Gastrocnemius medialis (tissue), 4 donors: Measurements from ENCODE around the gene C22orf23. TPM values are rescaled to one million over a fixed set of nuclear protein-coding genes. Genes with fewer than 3 reads are reported as not detected.

ENCODE experiments used
- ATAC-seq, 2 donors: fragments of 150-250 bp; one replicate each; pipeline ENCODE4 v1.9.1; 2016
- DNase-seq, 2 donors: peaks; one replicate each; pipeline ENCODE4 v3.0.0-alpha.2; 2019
- H3K27ac ChIP-seq, 4 donors: fragments of 200-600 bp; sonication (generic); 1 replicate in 1 of 4; 2 replicates in 3 of 4; pipeline ENCODE4 v1.5.1; 2016 to 2018; ENCODE audit warnings: mild to moderate bottlenecking in 2 of 4, moderate library complexity in 1 of 4
- H3K27me3 ChIP-seq, 3 donors: fragments of 200-600 bp; sonication (generic) in 2 of 3; 1 replicate in 1 of 3; 2 replicates in 2 of 3; pipeline versions ENCODE4 v1.5.1 to v1.6.0; 2016 to 2019; ENCODE audit warnings: mild to moderate bottlenecking in 1 of 3, moderate library complexity in 1 of 3
- H3K36me3 ChIP-seq, 2 donors: fragments of 200-600 bp; sonication (generic) in 1 of 2; one replicate each; pipeline ENCODE4 v1.5.1; 2017 to 2018
- H3K4me1 ChIP-seq, 2 donors: fragments of 200-600 bp; sonication (generic) in 1 of 2; one replicate each; pipeline ENCODE4 v1.5.1; 2016 to 2017; ENCODE audit warnings: mild to moderate bottlenecking in 2 of 2
- H3K4me3 ChIP-seq, 4 donors: fragments of 200-600 bp; sonication (generic) in 3 of 4; 1 replicate in 1 of 4; 2 replicates in 3 of 4; pipeline ENCODE4 v1.5.1; 2016 to 2019; ENCODE audit warnings: mild to moderate bottlenecking in 2 of 4
- H3K9me3 ChIP-seq, 3 donors: fragments of 200-600 bp; sonication (generic) in 2 of 3; 1 replicate in 1 of 3; 2 replicates in 2 of 3; pipeline ENCODE4 v1.5.1; 2016 to 2019
- CTCF ChIP-seq, 5 experiments: fragments of 450-650 bp in 3 of 5; fragments of 200-600 bp in 2 of 5; sonication (generic) in 2 of 5; IDR thresholded peaks in 4 of 5; conservative IDR thresholded peaks in 1 of 5; 1 replicate in 4 of 5; 2 replicates in 1 of 5; pipeline ENCODE4 v1.5.1; 2016 to 2019; ENCODE audit warnings: antibody characterized with exemption in 5 of 5, mild to moderate bottlenecking in 3 of 5, moderate library complexity in 3 of 5
- POLR2A ChIP-seq, 2 donors: fragments of 450-650 bp; IDR thresholded peaks; one replicate each; pipeline ENCODE4 v1.6.1; 2017; ENCODE audit warnings: antibody characterized with exemption in 2 of 2, mild to moderate bottlenecking in 2 of 2, moderate library complexity in 2 of 2
- in situ Hi-C, 4 donors: fragments of 200-750 bp; cut with MboI; loops; one replicate each; pipeline versions ENCODE4 v1.15.0 to v1.8.0; 2017; ENCODE audit warnings: low sequenced_read_pairs in 4 of 4
- intact Hi-C: fragments of 100-400 bp; cut with DNase I; formaldehyde crosslinking; loops from one replicate; pipeline ENCODE4 v1.15.1; 2023; ENCODE audit warnings: low total_unique reads
- total RNA-seq, 4 donors: library from RNA; depleted of rRNA; stranded (reverse); fragments of >200 nt; gene quantifications; one replicate each; pipeline versions ENCODE4 v1.1.0 to v1.2.3, GENCODE V29; 2016

Gene C22orf23
- total RNA-seq, 4 donors from 2014 or later = 0.20 to 1.1 (median 0.35) TPM; not detected in 1

- Histone ChIP-seq H3K27me3 (no peaks in the 10 kb centered on the region), H3K27ac (no peak overlapping the region), H3K36me3 (no peaks in the 10 kb centered on the region), H3K4me3 (no peak overlapping the region), H3K9me3 (no peaks in the 10 kb centered on the region), H3K4me1 (peaks cover 17 to 22% of the 10 kb centered on the region in 2 donors)
- TF ChIP-seq POLR2A (IDR thresholded peaks at IDR 0.05) (no peak), CTCF (IDR thresholded peaks at IDR 0.05 in 4 of 5, conservative IDR thresholded peaks at IDR 0.05 in 1 of 5) (no peak)
- intact Hi-C loops (no loop called here), in situ Hi-C loops (no loop called here)
- DNase-seq (no peak), ATAC-seq (no peak)
These were observed 29.8 kb upstream of the C22orf23 start for GRCh38 chr22:37982938-37983859.

- H3K9me3 ChIP-seq = no peaks in the 10 kb centered on the region
- ATAC-seq = no peak
- no peaks in the 10 kb centered on the region for H3K27me3 ChIP-seq
- no peak for DNase-seq
- in situ Hi-C loops (no loop called here), intact Hi-C loops (no loop called here)
- H3K4me1 ChIP-seq = peaks cover 17 to 22% of the 10 kb centered on the region in 2 donors
- H3K36me3 ChIP-seq = no peaks in the 10 kb centered on the region
- no peak overlapping the region for H3K4me3 ChIP-seq
- TF ChIP-seq CTCF (IDR thresholded peaks at IDR 0.05 in 4 of 5, conservative IDR thresholded peaks at IDR 0.05 in 1 of 5) (no peak), POLR2A (IDR thresholded peaks at IDR 0.05) (no peak)
- H3K27ac ChIP-seq = no peak overlapping the region
These were observed 28.9 kb upstream of the C22orf23 start for GRCh38 chr22:37982151-37982785.

- ATAC-seq (peak in 1 of 2 donors; percentile 34), DNase-seq (no peak)
- intact Hi-C loops (no loop called here), in situ Hi-C loops (no loop called here)
- Histone ChIP-seq H3K36me3 (no peaks in the 10 kb centered on the region), H3K4me1 (peaks cover 17 to 22% of the 10 kb centered on the region in 2 donors), H3K9me3 (no peaks in the 10 kb centered on the region), H3K4me3 (no peak overlapping the region), H3K27me3 (no peaks in the 10 kb centered on the region), H3K27ac (no peak overlapping the region)
- no peak for TF ChIP-seq POLR2A (IDR thresholded peaks at IDR 0.05)
- TF ChIP-seq CTCF (IDR thresholded peaks at IDR 0.05 in 4 of 5, conservative IDR thresholded peaks at IDR 0.05 in 1 of 5) = no peak
These were observed 28.0 kb upstream of the C22orf23 start for GRCh38 chr22:37981282-37982011.

GRCh38 chr22:37979782-37980181 is 26.4 kb upstream of the C22orf23 start:
- Histone ChIP-seq H3K9me3 (no peaks in the 10 kb centered on the region), H3K27me3 (no peaks in the 10 kb centered on the region), H3K4me1 (peaks cover 17 to 22% of the 10 kb centered on the region in 2 donors), H3K27ac (no peak overlapping the region), H3K4me3 (no peak overlapping the region), H3K36me3 (no peaks in the 10 kb centered on the region)
- in situ Hi-C loops (no loop called here), intact Hi-C loops (no loop called here)
- ATAC-seq (no peak), DNase-seq (no peak)
- TF ChIP-seq POLR2A (IDR thresholded peaks at IDR 0.05) = no peak
- no peak for TF ChIP-seq CTCF (IDR thresholded peaks at IDR 0.05 in 4 of 5, conservative IDR thresholded peaks at IDR 0.05 in 1 of 5)
